HG02870 (cell line): Measurements from ENCODE around the gene ABCB10.
A peak's percentile ranks its signal among the peaks of the same experiment; 100 is the strongest.
"Not testable (repeated sequence)": the region's sequence is repeated elsewhere in the genome, so short reads cannot be mapped to it uniquely, and the experiment has no call there.

ENCODE experiments used
- ATAC-seq: cut with Tn5 transposase; IDR thresholded peaks from one replicate; pipeline ENCODE4 v1.9.1; 2021; ENCODE audit warnings: mild to moderate bottlenecking, moderate library complexity; ENCODE audit not compliant: unreplicated experiment

ABCB10 gene

GRCh38 chr1:229480495-229480894 is 78.0 kb downstream of the ABCB10 start:
- ATAC-seq, result no peak

GRCh38 chr1:229479660-229480399 is 78.7 kb downstream of the ABCB10 start:
- ATAC-seq, result peak; percentile 64

- ATAC-seq, result peak; percentile 78
Measured at GRCh38 chr1:229478852-229479251, 79.7 kb downstream of the ABCB10 start.

GRCh38 chr1:229475859-229476258 is 82.6 kb downstream of the ABCB10 start:
- ATAC-seq, result not testable (repeated sequence)

- ATAC-seq, result no peak
Measured at GRCh38 chr1:229474509-229474908, 84.0 kb downstream of the ABCB10 start.

- ATAC-seq, result no peak
Measured at GRCh38 chr1:229471175-229471574, 87.3 kb downstream of the ABCB10 start.

GRCh38 chr1:229470406-229471043 is 88.0 kb downstream of the ABCB10 start:
- no peak for ATAC-seq

GRCh38 chr1:229466887-229467286 is 91.6 kb downstream of the ABCB10 start:
- no peak for ATAC-seq
